Kidney capillary endothelial cell (primary cell): ENCODE data around the gene SULT1A2.
"Not testable (repeated sequence)": the region's sequence is repeated elsewhere in the genome, so short reads cannot be mapped to it uniquely, and the experiment has no call there.

ENCODE experiments used
- DNase-seq: peaks from one replicate; pipeline ENCODE4 v3.0.0-alpha.2; 2018; ENCODE audit warnings: low spot score

SULT1A2 gene

DNA sequence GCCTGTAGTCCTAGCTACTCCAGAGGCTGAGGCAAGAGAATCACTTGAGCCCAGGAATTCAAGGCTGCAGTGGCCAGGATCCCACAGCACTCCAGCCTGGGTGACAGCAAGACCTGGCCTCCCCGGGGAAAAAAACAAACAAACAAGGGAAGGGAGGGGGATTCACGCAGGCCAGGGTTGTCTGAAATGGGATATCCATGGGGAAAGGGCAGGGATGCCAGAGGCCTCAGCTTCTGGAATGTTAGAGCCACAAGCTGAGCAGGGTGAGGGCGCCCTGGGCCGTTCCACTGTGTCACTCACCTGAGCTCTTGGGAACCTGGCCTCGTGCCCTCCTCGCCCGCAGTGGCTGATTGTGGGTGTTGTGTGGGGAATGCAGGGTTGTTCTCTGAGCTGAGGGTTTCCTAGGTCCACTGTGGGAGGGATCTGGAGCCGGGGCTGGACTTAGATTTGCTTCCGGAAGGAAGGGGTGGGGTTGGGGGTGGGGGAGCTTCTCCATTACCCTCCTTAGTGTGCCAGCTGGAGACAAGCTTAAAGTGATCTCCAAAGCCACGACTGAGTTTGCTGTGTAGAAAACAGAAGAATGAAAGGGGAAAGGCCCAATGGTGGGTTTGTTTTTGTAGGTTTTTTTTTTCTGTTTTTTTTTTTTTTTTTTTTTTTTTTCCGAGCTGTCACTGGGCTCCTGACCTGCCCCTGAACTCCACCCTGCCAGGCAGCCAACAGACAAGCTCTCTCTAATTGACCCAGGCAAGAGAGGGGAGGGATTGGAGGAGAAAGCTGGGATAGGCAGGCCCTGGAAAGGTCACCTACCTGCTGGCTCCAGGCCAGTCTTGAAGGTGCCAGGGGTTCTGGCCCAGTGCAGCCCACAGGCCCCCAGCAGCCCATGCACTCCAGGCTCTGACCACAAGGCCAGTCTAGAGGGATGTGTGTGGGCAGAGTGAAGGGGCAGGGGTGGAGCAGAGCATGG, 13.1 kb upstream of the SULT1A2 start, which contains the start of gene SULT1A1:
Gene SULT1A1, minus strand, starts transcription at position 414 of the 964 bp plus-strand sequence. CDS start 1,189 bp downstream, outside the sequence.
- DNase-seq: no peak

DNA sequence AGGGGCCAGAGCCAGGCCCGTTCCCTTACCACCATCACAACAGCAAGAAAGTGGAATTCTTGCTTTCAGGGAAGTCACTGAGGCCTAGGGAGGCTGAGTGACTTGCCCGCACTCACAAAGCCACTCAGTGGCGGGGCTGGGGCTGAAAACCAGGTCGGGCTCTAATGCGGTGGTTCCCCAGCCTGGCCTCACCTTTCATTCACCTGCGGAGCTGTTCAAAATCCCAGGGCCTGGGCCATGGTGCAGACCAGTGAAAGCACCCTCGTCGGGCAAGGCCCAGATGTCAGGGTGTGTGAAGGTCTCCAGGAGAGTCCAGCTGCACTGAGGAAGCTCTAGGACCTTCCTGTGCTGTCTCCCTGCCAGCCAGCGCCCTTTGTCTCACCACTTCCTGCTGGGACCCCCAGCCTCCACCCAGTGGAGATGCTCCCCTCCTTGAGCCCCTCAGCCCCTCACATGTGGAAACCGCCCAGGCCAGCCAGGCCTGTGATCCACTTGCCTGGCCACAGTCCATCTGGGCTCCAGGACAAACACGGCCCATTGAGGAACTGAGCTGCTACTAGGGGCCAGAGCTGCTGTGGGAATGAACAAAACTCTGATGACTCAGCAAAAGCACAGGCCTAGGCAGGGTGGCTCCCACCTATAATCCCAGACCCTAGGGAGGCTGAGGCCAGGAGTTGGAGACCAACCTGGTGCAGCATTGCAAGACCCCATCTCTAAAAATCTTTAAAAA, 12.2 kb upstream of the SULT1A2 start:
- DNase-seq: not testable (repeated sequence)

DNA sequence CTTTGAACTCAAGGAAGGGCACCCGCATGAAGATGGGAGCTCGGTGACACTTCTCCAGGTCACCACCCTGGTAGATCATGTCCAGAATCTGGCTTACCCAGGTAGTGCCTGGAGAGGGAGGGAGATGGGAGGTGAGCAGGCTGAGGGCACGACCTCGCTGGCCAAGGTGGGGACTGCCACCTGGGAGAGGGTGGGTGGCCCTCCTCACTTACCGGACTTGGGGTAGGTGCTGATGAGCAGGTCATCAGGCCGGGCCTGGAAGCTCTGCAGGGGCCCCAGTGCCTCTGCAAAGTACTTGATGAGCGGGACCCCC, 11.6 kb upstream of the SULT1A2 start:
- not testable (repeated sequence) for DNase-seq

DNA sequence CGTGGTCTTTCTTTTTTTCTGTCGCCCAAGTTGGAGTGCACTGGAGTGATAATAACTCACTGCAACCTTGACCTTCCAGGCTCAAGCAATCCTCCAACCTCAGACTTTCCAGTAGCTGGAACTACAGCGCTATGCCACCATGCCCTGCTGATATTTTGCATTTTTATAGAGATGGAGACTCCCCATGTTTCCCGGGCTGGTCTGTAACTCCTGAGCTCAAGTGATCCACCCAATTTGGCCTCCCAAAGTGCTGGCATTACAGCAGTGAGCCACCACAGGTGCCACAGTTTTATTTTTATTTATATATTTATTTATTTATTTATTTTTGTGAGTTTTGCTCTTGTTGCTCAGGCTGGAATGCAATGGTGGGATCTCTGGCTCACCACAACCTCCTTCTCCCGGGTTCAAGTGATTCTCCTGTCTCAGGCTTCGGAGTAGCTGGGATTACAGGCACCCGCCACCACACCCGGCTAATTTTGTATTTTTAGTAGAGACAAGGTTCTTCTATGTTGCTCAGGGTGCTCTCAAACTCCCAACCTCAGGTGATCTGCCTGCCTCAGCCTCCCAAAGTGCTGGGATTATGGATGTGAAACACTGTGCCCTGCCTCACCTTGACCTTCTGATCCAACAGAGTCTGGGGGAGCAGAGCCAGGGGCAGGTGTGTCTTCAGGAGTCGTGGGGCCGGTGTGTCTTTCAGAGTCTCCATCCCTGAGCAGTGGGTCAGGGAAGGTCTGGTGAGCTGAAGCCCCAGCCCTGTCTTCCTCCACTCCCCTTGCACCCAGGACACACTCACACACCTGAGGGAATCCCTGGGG, 11.0 kb upstream of the SULT1A2 start:
- not testable (repeated sequence) for DNase-seq

DNA sequence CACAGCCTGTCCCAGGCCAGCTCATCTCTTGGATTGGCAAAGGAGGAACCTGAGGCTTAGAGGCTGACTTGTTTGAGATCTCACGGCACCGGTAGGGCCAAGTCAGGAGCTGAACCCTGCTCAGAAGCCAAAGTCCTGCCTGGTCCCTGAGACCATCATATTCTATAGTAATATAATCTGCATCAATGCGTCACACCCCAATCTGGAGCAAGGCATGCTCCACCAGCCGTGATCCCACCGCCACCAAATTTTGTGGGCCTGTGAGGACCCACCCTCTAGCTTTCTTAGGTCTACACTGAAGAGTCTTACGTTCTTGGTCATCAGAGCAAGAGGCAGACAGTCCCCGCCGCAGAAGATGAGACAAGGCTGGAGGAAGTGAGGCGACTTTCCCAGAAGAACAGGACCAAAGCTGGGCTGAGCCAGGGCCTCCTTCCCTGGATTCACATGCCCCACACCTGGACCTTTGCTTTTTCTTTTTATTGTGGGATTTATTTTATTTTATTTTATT, 10.3 kb upstream of the SULT1A2 start:
- no peak for DNase-seq

DNA sequence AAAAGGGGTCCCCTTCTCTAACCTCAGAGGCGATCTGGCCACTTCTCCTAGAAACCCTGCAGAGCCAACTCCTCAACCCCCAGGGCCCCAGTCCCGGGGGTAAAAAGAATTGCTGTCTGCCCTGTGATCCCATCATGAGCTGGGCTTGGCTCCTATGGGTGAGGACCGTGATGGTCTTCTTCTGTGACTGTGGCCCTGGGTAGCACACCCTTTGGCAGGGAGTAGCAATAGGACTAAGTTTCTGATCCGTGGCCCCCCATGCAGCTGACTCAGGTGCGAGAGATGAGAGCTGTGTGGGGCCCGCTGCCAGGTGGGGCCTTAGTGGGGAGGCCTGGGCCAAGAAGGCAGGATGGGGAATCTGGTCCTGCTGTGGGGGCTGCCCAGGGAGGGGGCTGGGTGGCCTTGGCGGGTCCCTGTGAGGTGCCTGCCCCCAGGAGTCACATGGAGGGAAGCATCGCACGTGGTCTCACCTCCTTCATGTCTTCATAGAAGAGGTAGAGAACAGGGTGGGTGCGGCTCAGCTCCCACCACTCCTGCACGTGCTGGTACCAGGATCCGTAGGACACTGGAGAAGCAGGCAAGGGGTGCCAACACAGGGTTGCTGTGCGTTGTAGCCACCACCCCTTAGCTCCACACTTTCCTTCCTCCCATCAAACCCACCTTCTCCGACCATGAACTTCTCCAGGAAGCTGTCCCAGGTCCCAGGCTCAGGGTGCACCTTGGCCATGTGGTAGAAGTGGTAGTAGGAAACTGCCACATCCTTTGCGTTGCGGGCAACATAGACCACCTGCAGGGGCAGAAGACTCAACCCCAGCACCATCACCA, 9.7 kb upstream of the SULT1A2 start:
- DNase-seq: no peak

DNA sequence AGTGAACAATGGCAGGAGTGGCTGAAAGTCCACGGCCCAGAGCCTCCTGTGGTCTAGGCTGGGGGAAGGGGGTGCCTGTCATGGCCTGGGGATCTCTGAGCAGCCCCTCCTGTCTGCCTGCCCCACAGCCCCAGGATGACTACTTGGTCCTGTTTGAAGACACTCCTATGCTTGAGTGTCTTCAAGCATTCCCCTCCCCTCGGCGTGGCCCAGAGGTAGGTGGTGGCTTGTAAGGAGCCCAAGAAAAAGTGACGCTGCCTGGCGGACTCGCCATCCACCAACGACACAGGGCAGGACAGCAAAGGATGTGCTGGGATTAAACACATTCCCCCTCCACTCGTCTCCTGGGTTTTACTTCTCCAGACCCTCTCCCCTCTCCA, 7.3 kb upstream of the SULT1A2 start:
- no peak for DNase-seq

DNA sequence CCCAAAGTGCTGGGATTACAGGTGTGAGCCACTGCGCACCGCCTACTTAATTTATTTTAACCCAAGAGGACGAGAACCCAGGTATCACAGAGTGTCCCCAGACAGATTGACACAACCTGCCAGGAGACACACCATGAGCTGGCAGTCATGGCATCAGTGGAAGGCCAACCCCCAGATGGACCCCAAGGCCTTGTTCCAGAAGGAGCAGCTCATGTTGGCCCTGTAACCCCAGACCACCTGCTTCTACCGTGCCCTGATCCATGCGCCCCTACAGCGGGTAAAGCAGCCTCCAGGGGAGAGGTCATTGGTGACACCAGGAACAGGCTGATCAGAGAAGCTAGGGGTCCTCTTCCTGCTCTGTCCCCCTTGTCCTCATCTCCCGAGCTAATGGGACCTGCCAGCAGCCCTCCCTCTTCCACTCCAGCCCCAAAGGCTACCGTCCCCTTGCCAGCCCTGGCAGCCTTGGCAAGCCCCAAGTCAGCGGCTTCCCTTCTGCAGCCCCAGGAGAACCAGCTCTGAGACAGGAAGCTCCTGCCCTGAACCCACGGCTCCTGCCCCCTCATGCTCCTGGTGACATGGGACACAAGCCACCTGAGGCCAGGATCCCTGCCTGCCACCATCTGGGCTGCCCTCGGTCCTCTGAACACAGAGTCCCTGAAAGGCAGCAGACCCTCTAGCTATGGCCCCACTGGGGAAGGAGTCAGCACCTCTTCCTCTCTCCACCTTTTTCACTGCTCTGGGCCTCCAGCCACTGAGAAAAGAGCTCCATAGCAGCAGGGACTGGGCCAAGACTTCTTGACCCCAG, 6.7 kb upstream of the SULT1A2 start:
- no peak for DNase-seq

DNA sequence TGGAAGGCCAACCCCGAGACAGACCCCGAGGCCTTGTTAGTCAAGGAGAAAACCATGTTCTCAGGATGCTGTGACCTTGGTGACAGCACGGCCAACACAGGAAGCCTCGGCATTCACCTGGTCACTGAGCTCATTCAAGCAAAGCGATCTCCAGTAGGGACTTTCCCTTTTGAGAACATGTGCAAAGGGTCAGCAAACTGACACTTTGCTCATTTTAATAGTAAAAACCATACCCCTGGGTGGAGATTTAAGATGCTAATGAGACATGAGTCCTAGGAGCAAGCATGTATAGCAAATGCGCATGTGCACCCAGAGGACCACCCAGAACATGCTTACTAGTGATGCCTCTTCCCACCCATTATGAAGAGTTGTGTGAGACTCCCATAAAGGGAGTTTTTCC, 5.7 kb upstream of the SULT1A2 start:
- DNase-seq: no peak

DNA sequence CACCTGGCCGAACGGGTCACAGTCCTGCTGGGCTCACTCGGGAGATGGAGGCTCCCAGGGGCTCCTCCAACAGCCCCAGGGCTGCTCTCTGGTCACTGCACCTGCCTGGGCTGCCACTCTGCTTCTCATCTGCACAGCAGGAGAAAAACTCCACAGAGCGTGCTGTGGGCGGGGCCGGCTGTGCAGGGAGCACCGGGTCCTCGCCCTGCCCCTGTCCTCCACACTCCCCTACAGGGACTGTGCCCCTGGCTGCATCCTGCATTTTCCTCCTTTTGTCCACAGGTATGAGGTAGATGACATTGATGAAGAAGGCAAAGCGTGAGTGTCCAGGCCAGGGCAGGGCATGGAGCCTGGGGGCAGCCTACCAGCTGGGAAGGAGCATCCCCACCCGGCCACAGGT, 5.2 kb upstream of the SULT1A2 start:
- DNase-seq: not testable (repeated sequence)

DNA sequence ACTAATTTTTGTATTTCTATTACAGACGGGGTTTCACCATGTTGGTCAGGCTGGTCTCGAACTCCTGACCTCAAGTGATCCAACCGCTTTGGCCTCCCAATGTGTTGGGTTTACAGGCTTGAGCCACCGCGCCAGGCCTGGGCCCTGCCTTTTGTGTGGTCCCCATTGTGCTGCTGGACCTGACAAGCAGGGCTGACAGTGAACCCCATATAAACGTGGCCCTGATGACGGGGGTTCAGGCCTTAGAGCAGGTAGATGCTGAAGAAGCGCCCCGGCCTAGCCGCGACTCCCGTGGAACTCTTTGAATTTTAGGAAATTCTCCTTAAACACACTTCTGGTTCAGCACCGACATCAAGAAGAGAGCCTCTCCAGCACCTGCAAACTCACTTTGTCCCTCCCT, 4.7 kb upstream of the SULT1A2 start:
- not testable (repeated sequence) for DNase-seq

DNA sequence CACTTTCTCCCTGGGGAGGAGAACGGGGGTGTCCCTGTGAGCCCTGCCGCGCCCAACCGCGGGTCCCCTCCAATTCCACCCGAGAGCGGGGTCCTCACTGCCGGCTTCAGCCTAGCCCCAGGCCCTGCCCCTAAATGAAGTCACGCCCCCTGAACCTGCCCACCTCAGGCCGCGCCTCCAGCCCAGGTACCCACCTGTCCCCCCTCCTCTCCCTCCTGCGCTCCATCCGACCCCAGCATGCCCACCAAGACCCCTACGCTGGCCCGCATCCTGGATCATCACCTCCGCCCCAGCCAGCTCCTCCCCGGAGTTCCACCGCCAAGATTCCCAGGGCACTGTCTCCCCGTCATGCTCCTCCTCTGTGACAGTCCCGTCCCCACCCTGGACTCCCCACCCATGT, 4.1 kb upstream of the SULT1A2 start:
- not testable (repeated sequence) for DNase-seq

DNA sequence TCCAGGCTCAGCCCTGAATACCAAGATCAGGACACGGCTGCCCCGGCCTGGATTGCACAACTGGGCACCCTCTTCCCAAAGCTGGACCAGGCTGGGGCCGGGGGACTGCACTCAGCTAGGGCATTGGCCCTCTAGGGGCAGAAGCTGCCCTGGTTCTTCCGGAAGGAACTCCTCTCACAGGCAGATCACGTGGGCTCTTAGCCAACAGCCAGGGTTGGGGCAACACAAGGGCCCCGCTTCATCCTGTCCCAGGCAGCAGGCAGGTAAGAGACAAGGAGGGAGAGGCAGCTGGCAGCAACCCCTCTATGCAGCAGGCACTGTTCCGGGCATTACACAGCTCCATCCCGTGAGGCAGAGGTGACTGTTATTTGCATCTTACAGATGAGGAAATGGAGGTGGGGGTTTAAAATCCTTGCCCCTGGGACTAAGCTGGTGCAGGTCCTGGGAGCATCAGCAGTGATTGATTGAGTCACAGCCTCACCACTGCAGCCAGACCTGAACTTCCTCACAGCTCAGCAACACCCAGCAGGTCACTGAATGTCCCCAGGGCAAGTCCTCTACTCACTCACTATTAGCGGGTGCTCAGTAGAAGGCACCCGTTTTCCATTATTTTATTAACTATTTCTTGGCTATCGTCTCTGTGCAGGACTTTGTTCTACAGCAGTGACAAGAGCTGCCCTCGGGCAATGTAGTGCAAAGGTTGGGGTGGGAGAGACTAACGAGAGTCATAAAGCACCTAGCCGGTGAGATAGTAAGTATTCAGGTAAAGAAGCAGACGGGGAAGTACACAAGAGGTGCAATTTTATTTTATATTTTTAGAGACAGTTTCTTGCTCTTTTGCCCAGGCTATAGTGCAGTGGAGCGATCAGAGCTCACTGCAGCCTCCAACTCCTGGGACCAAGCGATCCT, 2.8 kb upstream of the SULT1A2 start:
- DNase-seq: not testable (repeated sequence)

DNA sequence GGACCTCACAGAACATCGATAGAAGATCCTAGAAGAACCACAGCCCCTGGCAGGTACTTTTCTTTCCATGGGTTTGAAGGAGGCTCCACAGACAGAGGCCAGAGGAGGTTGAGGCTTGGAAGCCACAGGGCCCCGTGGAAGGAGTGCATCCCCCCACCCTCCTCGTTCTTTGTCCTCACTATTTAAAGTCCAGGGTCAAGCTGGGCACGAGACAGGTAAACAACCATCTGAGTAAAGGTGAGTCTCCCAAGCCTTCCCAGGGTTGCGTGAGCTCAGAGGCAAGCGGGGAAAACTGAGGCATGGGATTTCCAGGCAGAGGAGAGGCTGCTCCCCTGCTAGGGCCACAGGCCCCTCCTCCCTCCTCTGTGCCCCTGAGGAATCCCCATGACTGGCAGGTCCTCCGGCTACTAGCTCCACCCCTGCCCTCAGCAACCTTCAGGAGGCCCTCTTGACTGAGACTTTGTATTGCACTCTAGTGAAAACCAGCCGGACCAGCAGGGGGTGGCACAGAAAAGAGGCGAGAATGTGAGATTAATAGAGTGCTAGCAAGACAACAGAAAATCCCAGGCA, 927 bp upstream of the SULT1A2 start:
- no peak for DNase-seq

DNA sequence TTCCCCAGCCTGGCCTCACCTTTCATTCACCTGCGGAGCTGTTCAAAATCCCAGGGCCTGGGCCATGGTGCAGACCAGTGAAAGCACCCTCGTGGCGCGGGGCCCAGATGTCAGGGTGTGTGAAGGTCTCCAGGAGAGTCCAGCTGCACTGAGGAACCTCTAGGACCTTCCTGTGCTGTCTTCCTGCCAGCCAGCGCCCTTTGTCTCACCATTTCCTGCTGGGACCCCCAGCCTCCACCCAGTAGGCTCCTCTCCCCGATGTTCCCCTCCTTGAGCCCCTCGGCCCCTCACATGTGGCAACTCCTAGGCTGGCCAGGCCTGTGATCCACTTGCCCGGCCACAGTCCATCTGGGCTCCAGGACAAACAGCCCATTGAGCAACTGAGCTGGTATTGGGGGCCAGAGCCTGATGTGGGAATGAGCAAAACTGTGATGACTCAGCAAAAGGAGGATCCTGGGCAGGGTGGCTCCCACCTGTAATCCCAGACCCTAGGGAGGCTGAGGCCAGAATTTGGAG, 677 bp downstream of the SULT1A2 start:
- DNase-seq: no peak

DNA sequence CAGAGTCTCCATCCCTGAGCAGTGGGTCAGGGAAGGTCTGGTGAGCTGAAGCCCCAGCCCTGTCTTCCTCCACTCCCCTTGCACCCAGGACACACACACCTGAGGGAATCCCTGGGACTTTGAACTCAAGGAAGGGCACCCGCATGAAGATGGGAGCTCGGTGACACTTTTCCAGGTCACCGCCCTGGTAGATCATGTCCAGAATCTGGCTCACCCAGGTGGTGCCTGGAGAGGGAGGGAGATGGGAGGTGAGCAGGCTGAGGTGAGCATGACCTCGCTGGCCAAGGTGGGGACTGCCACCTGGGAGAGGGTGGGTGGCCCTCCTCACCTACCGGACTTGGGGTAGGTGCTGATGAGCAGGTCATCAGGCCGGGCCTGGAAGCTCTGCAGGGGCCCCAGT, 1.4 kb downstream of the SULT1A2 start:
- DNase-seq: not testable (repeated sequence)

DNA sequence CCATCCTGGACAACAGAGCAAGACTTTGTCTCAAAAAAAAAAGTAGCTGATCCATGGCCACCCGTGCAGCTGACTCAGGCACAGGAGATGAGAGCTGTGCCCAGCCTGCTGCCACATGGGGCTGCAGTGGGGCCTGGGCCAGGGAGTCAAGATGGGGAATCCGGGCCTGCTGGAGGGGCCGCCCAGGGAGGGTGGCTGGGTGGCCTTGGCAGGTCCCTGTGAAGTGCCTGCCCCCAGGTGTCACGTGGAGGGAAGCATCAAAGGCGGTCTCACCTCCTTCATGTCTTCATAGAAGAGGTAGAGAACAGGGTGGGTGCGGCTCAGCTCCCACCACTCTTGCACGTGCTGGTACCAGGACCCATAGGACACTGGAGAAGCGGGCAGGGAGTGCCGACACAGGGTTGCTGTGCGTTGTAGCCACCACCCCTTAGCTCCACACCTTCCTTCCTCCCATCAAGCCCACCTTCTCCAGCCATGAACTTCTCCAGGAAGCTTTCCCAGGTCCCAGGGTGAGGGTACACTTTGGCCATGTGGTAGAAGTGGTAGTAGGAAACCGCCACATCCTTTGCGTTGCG, 3.8 kb downstream of the SULT1A2 start:
- no peak for DNase-seq

DNA sequence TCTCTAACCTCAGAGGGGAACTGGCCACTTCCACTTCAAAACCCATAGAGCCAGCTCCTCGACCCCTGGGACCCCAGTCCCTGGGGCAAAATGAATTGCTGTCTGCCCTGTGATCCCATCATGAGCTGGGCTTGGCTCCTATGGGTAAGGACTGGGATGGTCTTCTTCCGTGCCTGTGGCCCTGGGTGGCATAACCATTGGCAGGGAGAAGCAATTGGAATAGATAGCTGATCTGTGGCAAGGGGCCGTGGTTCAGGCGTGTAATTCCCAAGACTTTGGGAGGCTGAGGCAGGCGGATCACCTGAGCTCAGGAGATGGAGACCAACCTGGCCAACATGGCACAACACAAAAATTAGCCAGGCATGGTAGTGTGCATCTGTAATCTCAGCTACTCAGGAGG, 4.3 kb downstream of the SULT1A2 start:
- DNase-seq: no peak
